GM12872 (cell line): ENCODE measurements around the gene GRXCR1.

Experiments used
- TF ChIP-seq, protein P1 (sequence below): IDR thresholded peaks from 3 replicates; pipeline ENCODE4 v1.5.1; 2011; ENCODE audit warnings: low read depth, mild to moderate bottlenecking, low read length, moderate library complexity; ENCODE audit not compliant: insufficient read depth

Gene GRXCR1

DNA sequence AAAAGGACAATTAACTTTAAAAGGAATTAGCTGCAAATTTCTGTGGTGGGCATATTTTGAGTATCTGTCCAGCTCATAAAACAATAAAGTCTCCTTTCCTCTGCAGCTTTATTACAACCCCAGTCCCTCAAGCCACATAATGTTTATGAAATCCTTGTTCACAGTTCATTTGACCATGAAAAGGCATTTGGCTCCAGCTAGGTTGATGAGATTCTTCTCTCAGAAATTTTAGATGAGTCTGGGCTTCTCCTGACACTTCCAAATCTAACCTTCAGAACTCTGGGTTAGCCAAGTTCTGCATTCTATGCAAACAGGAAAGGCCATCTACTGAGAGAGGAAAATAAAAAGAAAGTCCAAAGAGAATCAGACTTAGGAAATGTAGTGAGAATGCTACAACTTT, 156.8 kb downstream of the GRXCR1 start:
- TF ChIP-seq, protein P1, sequence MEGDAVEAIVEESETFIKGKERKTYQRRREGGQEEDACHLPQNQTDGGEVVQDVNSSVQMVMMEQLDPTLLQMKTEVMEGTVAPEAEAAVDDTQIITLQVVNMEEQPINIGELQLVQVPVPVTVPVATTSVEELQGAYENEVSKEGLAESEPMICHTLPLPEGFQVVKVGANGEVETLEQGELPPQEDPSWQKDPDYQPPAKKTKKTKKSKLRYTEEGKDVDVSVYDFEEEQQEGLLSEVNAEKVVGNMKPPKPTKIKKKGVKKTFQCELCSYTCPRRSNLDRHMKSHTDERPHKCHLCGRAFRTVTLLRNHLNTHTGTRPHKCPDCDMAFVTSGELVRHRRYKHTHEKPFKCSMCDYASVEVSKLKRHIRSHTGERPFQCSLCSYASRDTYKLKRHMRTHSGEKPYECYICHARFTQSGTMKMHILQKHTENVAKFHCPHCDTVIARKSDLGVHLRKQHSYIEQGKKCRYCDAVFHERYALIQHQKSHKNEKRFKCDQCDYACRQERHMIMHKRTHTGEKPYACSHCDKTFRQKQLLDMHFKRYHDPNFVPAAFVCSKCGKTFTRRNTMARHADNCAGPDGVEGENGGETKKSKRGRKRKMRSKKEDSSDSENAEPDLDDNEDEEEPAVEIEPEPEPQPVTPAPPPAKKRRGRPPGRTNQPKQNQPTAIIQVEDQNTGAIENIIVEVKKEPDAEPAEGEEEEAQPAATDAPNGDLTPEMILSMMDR = no peak

DNA sequence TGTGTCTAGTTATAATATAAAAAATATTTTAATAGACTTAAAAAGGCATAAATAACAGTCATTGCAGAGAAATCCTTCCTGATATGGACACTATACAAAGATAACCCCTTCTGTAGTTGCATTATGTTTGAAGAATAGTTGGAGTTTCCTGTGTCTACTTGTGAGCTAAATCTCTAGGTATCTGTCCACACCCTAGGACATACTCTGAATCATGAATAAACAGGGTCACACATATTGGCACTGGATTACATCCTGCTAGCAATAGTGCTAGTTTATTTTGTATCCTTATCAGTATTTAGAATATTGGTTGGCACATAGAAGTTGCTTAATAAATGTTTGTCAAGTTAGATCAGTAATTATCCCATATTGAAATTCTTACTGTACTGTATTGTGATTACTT, 173.9 kb downstream of the GRXCR1 start:
- TF ChIP-seq, protein P1 = no peak

DNA sequence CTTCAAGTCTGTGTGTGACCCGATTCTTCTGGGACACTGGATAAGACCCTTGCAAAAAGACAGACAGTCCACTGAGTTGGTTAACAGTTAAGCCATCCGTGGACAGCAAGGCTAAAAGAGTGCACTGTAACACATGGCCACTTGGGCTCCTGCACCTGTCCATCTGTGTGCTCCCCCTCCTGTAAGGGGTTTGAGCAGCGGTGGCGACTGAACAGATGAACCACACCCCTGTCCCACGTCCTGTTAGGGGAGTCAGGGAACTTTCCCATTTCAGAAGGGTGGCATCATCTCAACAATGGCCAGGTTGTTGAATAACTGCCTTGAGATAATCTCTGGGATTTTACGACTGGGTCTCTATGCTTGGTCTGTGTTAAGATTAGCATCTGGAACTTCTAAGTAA, 178.6 kb downstream of the GRXCR1 start:
- TF ChIP-seq, protein P1 = no peak
